ENCODE data around the gene OR56B1. TPM values are rescaled to one million over a fixed set of nuclear protein-coding genes. Genes with fewer than 3 reads are reported as not detected.

OR56B1 gene
- total RNA-seq, 2 experiments from 2014 or later = 0.06 TPM; not detected in 1

GRCh38 chr11:5719703-5720495, 16.3 kb upstream of the OR56B1 start:
- Histone ChIP-seq H3K4me2 (ENCODE audit: low read length) (no peak overlapping the region), H2AFZ (ENCODE audit: low read length) (no peak overlapping the region), H3K4me1 (ENCODE audit: insufficient read depth, low read length, poor library complexity, severe bottlenecking) (no peaks in the 10 kb centered on the region), H3K4me3 (ENCODE audit: low read depth, low read length, poor library complexity, severe bottlenecking) (no peak overlapping the region), H3K79me2 (ENCODE audit: insufficient read depth, low read depth, low read length) (no peaks in the 10 kb centered on the region), H3K27ac (ENCODE audit: low read depth, low read length, poor library complexity, severe bottlenecking) (no peak overlapping the region), H3K9me3 (ENCODE audit: low read length) (no peaks in the 10 kb centered on the region), H3K9me2 (ENCODE audit: insufficient read depth, low read length) (no peaks in the 10 kb centered on the region; the same call in 1 of the 2 replicates), H4K20me1 (ENCODE audit: insufficient read depth, low read length) (no peaks in the 10 kb centered on the region), H3K36me3 (ENCODE audit: insufficient read depth, low read length) (no peaks in the 10 kb centered on the region)
- ChIA-PET POLR2A (no interaction called here), CTCF (ENCODE audit: unreplicated experiment) (no interaction called here)
- no peak for DNase-seq (ENCODE audit: low spot score)
- intact Hi-C loops (cut with micrococcal nuclease; ENCODE audit: unreplicated experiment) = loop anchor here (10.0 kb wide), 1 partner anchor 245 kb away; no protein-coding TSS in a partner anchor
- TF ChIP-seq CTCF (conservative IDR thresholded peaks at IDR 0.05; ENCODE audit: low read length) = no peak
- TF ChIP-seq EZH2phosphoT487 (IDR thresholded peaks at IDR 0.05; ENCODE audit: borderline replicate concordance, low read depth, low read length) = no peak
- no TSS peak for BruUV-seq (replicated peaks)

GRCh38 chr11:5722622-5723021, 13.6 kb upstream of the OR56B1 start:
- Histone ChIP-seq H3K4me1 (ENCODE audit: insufficient read depth, low read length, poor library complexity, severe bottlenecking) (no peaks in the 10 kb centered on the region), H3K36me3 (ENCODE audit: insufficient read depth, low read length) (no peaks in the 10 kb centered on the region), H3K4me2 (ENCODE audit: low read length) (no peak overlapping the region), H4K20me1 (ENCODE audit: insufficient read depth, low read length) (no peaks in the 10 kb centered on the region), H2AFZ (ENCODE audit: low read length) (no peak overlapping the region), H3K4me3 (ENCODE audit: low read depth, low read length, poor library complexity, severe bottlenecking) (no peak overlapping the region), H3K9me3 (ENCODE audit: low read length) (no peaks in the 10 kb centered on the region), H3K9me2 (ENCODE audit: insufficient read depth, low read length) (no peaks in the 10 kb centered on the region; the same call in 1 of the 2 replicates), H3K27ac (ENCODE audit: low read depth, low read length, poor library complexity, severe bottlenecking) (no peak overlapping the region), H3K79me2 (ENCODE audit: insufficient read depth, low read depth, low read length) (no peaks in the 10 kb centered on the region)
- TF ChIP-seq EZH2phosphoT487 (IDR thresholded peaks at IDR 0.05; ENCODE audit: borderline replicate concordance, low read depth, low read length) (no peak), CTCF (conservative IDR thresholded peaks at IDR 0.05; ENCODE audit: low read length) (no peak)
- intact Hi-C loops (cut with micrococcal nuclease; ENCODE audit: unreplicated experiment) = no loop called here
- DNase-seq (ENCODE audit: low spot score) = no peak
- ChIA-PET CTCF (ENCODE audit: unreplicated experiment) (no interaction called here), POLR2A (no interaction called here)
- no TSS peak for BruUV-seq (replicated peaks)

- DNase-seq (ENCODE audit: low spot score) = no peak
- no TSS peak for BruUV-seq (replicated peaks)
- no peaks in the 10 kb centered on the region for H3K9me3 ChIP-seq (ENCODE audit: low read length)
- no peak overlapping the region for H3K4me3 ChIP-seq (ENCODE audit: low read depth, low read length, poor library complexity, severe bottlenecking)
- POLR2A ChIA-PET = no interaction called here
- H3K9me2 ChIP-seq (ENCODE audit: insufficient read depth, low read length) = no peaks in the 10 kb centered on the region
- H3K27ac ChIP-seq (ENCODE audit: low read depth, low read length, poor library complexity, severe bottlenecking) = no peak overlapping the region
- CTCF ChIA-PET (ENCODE audit: unreplicated experiment) = no interaction called here
- intact Hi-C loops (cut with micrococcal nuclease; ENCODE audit: unreplicated experiment) = no loop called here
- no peak overlapping the region for H3K4me2 ChIP-seq (ENCODE audit: low read length)
- no peak overlapping the region for H2AFZ ChIP-seq (ENCODE audit: low read length)
- no peaks in the 10 kb centered on the region for H4K20me1 ChIP-seq (ENCODE audit: insufficient read depth, low read length)
- H3K4me1 ChIP-seq (ENCODE audit: insufficient read depth, low read length, poor library complexity, severe bottlenecking) = no peaks in the 10 kb centered on the region
- H3K79me2 ChIP-seq (ENCODE audit: insufficient read depth, low read depth, low read length) = no peaks in the 10 kb centered on the region
- H3K36me3 ChIP-seq (ENCODE audit: insufficient read depth, low read length) = no peaks in the 10 kb centered on the region
- TF ChIP-seq EZH2phosphoT487 (IDR thresholded peaks at IDR 0.05; ENCODE audit: borderline replicate concordance, low read depth, low read length) (no peak), CTCF (conservative IDR thresholded peaks at IDR 0.05; ENCODE audit: low read length) (no peak)
Observed at GRCh38 chr11:5726351-5726750, 9.9 kb upstream of the OR56B1 start.

Measured in OCI-LY7 (cell line).